Fibroblast of skin of left biceps (primary cell): ENCODE measurements around the gene PSME1.

Experiments
- DNase-seq, 2 experiments: peaks; one replicate each; pipeline ENCODE4 v3.0.0-alpha.2; 2013; ENCODE audit warnings: low read depth in 2 of 2

Gene PSME1

DNA sequence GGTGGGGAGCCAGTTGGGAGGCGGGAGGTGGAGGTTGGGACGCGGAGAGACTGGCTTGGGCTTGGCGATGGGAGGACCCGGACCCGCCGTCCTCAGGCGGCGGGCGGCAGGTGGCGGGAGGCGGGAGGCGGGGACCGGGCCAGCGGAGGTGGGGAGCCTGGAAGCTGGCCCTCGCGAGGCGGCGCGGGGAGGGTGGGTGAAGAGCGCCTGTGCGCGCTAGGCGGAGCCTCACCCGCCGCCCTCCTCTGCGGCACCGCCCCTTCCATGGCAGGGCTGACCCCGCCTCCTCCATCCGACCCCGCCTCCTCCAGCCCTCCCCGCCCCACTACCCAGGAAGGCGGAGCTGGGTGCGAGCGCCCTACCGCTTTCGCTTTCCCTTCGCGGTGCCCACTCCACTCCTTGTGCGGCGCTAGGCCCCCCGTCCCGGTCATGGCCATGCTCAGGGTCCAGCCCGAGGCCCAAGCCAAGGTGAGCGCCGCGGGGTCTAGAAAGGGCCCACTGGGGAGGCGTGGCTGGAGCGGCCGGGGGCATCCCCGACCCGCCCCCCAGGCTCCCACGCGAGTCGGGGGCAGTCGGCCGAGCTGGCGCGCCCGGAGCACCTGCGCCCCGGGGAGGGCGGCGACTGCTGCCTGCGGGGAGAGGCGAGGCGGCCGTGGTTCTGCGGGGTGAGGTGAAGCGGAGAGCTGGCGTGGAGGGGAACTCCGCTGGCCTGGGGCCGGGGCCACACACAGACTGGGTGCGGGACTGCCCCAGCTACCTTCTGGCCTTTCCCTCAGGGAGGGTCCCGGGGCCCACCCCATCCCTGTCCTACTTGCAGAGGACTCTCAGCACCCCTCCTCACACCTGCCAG is at the start of gene PSME1:
Gene PSME1 (plus strand): TSS at position 361 of the 850 bp plus-strand sequence. CDS start 69 bp downstream, at position 430.
- DNase-seq: peak; percentile 44 to 58

DNA sequence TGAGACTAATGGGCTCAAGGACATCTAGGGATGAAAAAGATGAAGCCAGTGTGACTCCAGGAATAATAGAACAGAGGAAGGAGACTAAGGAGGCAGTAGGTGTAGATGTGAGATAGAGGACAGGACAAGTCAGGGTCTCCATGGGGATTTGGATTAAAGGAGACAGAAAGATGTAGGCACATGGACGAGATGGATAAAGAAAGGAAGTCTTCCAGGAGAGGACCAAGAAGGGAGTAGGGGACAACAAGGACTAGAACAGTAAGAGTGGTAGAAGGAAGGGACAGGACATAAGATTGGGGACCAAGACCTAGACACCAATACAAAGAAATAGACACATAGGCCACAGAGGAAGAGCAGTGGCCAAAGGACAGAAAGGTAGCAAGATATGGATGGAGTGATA is 49.0 kb upstream of the PSME1 start:
- no peak for DNase-seq

DNA sequence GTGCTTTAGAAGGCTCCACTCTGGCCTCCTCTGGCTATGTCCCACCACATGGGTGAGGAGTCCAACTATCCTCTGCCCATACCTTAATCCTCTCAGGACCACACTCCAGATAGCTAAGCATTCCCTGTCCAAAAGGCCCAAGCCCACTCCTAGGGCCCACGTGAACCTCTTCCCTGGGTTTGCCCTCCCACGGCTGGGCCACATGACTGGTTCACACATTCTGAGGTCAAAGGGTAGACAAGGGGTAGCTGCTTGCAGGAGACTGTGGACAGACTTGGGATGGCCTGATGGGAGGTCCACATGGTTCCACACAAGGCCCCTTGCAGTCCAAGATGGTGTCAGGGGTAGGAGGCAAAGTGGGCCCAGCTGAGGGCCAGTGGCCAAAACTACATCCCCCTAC is 47.9 kb upstream of the PSME1 start:
- DNase-seq: no peak

DNA sequence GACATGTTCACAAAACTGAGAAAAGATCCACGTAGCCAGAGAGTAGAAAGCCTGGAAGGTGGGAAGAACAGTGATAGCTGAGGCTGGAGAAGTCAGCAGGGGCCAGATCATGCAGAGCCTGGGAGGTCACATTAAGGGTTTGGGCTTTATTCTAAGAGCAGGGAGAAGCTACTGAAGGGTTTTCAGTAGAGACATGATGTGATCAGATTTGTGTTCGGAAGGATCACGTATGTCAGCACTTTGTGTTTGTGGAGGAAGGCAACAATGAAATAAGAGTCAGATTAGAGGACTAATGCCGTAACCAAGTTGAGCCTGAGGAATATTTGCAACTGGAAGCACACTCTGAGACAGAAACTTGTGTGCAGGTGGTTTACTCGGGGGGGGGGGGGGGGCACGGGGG is 46.1 kb upstream of the PSME1 start:
- DNase-seq: no peak

DNA sequence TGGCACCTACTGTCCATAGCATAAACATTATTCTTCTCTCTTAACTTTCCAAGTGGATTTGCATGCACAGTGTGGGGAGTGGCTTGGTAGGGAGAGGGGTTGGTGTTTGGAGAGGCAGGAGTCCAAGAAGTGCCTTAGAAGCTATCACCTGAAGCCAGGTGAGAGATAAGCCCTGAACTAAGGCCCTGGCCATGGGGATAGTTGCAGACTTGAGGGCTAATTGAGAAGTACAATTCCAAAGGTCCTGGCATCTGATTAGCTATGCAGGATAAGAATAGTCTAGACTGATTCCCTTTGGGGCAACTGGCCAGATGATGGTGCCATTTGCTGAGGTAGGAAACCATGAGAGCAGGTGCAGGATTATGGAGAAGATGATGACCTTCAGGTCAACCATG is 43.9 kb upstream of the PSME1 start:
- DNase-seq: no peak

DNA sequence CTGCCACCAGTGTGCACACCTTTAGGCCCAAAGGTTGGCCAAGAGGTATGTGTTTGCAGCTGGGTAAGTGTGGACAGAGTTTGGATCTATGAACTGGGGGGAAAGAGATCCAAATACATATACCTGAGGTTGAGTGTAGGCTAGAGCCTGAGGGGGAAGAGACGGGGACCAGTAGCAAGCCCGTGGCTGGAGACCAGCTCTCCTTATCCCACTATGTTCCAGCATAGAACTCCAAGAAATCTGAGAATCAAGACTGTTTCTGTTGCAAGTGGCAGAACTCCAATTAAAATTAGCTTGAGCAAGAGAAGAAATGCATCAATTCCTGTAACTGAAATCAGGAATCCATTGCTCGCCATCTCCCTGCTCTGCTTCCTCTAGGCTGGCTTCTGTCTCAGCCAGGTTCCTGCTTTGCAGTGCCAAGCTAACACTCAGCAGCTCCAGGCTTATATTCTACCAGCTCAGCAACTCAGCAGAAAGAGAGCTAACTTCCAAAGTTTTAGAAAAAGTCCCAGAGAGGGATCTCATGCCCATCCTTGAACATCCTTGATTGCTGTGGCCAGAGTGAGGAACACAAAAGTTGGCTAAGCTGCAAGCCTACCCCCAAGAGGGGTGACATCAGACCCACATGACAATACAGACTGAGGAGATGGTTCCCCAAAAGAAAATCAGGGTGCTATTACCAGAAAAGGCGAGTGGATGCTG is 43.3 kb upstream of the PSME1 start:
- no peak for DNase-seq

DNA sequence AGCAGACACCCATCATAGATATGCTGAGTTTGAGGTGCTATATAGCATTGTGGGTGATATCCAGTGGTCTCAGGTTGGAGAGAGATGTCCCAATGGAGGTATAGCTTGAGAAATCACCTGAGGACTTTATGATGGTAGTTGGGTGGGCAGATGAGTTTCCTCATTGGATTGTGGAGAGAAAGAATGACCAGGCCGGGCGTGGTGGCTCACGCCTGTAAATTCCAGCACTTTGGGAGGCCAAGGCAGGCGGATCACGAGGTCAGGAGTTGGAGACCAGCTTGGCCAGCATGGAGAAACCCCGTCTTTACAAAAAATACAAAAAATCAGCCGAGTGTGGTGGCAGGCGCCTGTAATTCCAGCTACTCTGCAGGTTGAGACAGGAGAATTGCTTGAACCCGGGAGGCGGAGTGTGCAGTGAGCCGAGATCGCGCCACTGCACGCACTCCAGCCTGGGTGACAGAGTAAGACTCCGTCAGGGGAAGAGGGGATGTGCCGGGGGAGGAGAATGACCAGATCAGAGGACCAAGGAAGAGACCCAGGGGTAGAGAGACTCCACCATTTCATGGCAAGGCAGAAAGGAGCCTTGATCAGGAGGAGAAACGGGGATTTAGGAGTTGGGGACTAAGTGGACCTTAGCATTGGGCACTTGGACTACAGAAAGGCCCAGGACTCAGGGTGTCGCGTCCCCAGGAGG is 42.6 kb upstream of the PSME1 start:
- DNase-seq: no peak

DNA sequence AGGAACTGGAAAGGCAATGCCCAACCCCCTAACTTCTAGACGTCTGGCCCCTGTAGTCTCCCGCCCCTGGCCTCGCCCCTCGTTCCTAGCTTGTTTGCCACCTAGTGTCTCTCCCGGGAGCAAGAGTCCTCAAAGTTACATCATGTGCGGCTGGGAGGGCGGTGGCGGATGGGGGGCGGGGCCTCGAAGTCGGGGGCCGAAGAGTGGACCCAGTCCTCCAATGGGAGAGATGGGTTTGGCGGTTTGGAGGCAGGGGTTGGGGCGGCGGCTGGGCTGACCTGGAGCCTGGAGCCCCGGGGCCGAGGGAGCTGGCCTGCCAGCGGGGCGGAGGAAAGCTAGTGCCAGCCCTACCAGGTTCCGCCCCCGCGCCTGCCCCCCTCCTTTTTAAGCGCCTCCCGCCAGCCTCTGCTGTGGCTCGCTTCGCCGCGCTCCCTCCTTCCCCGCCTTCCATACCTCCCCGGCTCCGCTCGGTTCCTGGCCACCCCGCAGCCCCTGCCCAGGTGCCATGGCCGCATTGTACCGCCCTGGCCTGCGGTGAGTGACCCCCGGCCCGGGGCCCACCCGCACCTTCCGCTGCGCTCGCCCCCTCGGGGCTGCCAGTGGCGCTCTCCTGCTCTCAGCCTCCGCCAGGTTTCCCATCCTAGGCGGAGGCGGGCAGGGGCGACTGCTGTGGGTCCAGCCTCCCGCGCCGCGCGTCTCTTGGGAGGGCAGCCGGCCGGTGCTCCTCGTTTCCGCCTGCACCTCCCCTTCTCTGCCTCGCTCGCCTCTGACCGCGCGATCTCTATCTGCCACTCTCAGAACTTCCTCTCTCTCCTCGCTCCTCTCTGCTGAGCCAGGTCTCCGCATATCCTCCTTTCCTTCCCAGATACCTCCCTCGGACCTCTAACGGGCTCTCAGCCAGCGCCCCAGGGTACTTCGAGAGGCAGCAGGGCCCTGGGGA is 41.8 kb upstream of the PSME1 start, which contains the start of gene PCK2:
Gene PCK2 (plus strand): TSS at position 411 of the 940 bp plus-strand sequence. CDS start 95 bp downstream, at position 506.
- DNase-seq: peak; percentile 94

DNA sequence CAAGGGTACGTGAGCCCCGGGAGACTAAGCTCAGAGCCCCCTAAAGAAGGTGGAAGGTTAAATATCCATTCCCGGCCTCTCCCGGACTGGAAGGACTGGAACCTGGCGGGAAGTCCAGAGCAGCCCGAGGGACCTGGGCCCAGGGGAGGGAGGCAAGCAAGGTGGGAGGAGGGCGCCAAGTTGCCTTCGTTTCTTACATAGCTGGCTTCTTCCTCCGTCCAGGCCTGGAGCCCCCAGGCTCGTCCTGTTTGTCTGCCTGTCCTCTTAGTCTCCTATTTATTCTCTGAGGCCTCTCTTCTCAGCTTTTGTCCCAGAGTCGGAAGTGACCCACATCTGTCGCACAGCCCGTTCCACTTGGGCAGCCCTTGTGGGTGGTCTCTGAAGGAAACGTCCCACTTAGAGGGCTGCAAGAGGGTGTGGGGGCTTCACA is 41.1 kb upstream of the PSME1 start:
- no peak for DNase-seq

DNA sequence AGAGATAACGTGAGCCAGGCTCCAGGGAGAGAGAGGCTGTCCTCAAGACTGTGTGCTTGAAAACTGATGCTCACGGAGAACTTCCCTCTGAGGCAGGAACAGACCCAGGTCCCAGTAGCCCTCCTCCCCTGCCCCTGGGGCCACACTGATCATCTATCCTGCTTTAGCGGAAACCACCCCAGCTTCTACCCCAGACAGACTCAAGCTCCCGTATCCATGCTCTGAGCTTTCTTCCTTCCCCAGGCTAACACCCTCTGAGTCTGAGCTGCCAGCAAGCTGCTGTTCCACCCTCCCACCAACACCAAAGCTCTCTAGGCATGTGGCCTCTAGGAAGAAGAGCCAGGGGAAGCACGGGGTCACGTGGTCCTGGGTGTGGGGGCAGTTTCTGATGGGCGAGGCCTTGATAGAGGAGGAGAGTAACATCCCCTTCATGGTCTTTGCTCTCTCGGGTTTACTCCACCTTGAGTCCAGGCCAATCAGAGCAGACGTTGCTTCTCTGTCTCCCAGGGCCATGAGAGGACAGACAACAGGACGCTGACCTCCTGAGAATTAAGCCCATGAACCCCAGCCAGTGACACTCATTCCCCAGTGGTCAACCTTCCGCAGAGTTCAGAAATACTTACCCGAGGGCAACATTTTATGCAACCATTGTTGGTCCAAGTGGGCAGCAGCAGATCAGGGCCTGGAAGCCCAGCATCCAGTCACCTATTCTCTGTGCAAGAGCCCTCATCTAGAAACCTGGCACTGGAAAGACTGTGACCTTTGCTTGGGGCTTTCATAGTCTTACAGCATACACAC is 40.5 kb upstream of the PSME1 start:
- no peak for DNase-seq

DNA sequence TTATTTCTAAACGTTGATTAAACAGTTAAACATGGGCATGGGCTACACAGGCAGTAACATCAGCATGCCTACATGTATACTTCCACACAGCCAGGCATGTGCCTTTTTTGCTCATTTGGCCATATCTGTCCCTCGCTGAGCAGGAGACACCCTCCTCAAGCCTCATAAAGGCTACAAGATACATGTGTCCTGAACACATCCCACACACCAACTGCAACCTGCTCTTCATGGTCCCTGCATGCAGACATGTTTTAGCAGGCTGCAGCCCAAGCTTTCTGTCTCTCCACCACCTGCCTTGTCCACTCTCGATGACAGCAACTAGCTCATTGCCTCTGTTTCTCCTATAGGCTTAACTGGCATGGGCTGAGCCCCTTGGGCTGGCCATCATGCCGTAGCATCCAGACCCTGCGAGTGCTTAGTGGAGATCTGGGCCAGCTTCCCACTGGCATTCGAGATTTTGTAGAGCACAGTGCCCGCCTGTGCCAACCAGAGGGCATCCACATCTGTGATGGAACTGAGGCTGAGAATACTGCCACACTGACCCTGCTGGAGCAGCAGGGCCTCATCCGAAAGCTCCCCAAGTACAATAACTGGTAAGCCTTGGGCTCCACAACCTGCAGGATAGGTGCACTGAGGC is 39.3 kb upstream of the PSME1 start:
- no peak for DNase-seq

DNA sequence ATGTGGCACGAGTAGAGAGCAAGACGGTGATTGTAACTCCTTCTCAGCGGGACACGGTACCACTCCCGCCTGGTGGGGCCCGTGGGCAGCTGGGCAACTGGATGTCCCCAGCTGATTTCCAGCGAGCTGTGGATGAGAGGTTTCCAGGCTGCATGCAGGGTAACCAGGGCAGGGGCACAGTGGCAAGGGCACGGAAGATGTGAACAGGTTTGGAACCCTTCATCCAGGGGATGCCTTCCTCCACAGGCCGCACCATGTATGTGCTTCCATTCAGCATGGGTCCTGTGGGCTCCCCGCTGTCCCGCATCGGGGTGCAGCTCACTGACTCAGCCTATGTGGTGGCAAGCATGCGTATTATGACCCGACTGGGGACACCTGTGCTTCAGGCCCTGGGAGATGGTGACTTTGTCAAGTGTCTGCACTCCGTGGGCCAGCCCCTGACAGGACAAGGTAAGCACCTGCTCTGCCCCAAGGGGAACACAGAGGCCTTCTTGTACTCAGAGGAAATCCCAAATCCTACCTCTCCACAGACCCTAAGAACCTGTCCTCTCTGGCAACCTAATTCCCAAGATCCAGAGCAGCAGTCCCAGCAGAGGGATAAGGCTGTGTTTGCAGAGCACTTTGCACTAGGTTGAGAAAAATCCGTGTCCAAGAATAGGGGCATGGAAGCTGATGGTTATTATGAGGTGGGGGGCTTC is 37.6 kb upstream of the PSME1 start:
- no peak for DNase-seq

DNA sequence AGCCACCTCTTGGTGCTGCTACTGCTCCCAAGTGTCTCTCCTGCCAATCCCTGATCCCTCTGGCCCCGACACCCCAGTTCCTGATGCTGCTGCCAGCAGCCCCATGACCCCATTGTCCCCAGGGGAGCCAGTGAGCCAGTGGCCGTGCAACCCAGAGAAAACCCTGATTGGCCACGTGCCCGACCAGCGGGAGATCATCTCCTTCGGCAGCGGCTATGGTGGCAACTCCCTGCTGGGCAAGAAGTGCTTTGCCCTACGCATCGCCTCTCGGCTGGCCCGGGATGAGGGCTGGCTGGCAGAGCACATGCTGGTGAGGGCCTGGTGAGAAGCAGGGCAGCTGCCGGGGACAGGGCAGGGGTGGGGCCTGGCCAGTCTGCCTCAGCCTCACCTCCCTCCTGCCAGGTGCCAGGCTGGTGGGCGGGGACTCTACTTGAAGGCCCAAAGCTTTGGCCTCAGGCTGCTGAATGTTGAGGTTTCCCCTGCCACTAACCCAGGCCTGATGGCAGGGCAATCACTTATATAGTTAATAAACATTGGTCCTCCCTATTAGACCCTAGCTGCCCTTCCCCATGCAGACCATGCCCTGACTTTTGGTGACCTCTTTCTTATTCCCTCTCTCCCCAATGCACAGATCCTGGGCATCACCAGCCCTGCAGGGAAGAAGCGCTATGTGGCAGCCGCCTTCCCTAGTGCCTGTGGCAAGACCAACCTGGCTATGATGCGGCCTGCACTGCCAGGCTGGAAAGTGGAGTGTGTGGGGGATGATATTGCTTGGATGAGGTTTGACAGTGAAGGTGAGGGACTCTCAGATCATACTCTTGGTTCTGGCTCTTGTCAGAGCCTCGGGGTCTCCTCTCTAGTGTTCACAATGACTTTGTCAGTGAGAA is 36.8 kb upstream of the PSME1 start:
- no peak for DNase-seq

DNA sequence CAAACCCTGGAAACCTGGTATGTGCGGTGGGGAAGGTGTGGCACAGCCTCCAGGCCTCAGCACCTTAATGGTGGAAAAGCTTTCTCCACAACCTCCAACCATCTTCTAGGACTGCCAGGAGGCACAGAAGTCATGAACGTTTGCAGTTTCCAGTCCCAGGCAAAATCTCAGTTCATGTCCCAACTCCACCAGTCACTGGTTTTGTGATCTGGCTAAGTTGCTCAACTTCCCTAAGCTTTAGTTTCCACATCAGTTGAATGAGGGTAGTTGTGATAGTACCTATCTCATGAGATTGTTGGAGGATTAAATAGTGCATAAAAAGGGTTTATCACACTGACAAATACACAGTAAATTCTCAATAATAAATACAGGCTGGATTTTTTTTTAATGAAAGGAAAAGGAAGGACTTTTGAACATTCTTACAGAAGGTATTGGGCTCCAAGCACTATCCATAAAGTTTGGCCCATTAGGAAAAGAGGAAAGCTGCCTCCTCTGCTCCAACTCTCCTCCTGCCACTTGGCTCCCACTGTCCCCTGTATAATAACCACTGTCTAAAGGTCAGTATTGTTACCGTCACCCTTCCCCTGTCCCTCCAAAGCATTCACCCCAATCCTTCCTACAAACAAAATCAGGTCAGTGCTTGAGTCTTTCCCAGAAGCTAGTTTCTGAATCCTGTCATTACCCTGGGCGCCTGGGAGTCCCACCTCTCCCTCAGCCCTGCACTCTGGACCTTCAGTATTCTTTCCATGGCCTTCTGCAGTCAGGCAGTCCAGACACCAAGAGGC is 35.6 kb upstream of the PSME1 start:
- DNase-seq: no peak

DNA sequence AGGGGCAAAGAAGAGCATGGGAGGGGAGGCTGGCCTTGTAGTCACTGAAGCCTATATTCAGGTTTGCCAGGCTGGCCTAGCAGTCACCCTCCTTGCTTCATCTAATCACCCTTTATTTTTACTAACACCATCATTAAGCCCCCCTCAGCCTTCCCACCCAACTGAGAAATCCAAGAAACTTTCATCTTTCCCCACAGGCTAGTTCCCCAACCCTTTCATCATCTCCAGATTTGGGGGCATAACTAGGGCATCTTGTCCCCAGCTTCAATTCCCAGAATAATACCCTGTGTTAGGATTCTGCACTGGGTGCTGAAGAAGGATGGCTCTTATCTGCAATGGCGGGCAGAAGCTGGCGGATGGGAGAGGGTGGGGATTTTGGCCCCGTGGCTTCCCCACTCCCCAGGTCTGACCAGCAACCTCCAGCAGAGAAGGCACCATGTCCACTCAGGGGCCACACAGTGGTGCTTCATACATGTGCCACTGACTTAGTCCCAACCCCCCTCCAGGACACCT is 35.0 kb upstream of the PSME1 start:
- no peak for DNase-seq

DNA sequence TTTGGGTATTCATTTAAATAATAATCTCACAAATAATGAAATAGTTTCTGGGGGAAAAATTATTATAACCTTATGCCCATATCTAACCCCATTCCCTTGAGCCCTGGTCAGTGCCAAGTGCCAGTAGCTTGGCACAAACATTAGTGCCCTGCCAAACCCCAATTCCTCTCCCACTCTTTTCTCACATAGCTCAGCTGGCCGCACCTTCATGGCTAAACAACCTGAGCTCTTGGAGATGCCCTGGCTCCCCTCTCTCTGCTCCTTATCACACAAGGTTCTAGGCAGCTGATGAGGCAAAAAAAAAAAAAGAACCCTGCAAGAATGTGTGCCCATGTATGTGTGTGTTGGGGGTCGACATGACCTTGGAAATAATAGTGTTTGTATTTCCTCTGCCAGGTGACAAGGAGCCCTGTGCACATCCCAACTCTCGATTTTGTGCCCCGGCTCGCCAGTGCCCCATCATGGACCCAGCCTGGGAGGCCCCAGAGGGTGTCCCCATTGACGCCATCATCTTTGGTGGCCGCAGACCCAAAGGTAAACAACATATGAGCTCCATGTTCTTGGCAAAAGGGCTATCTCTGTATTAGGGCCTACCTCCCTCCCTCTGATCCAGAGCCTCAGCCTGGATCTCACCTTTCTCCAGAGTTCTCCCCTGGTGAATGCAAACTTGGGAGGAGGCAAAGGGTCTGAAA is 33.5 kb upstream of the PSME1 start:
- no peak for DNase-seq

DNA sequence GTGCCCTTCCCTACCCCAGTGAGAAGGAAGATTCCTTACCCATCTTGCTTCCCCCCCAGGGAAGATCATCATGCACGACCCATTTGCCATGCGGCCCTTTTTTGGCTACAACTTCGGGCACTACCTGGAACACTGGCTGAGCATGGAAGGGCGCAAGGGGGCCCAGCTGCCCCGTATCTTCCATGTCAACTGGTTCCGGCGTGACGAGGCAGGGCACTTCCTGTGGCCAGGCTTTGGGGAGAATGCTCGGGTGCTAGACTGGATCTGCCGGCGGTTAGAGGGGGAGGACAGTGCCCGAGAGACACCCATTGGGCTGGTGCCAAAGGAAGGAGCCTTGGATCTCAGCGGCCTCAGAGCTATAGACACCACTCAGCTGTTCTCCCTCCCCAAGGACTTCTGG is 32.5 kb upstream of the PSME1 start:
- DNase-seq: no peak
